Astrocyte of the cerebellum (primary cell): ENCODE data around the gene CDK5RAP3.
A peak's percentile ranks its signal among the peaks of the same experiment; 100 is the strongest.

Source experiments
- DNase-seq: peaks from one replicate; pipeline ENCODE4 v3.0.0-alpha.2; 2011; ENCODE audit warnings: low read depth
- H3K4me3 ChIP-seq: 2 replicates; pipeline ENCODE4 v1.5.1; 2011; ENCODE audit warnings: mild to moderate bottlenecking, low read depth, low read length, moderate library complexity
- in situ Hi-C: cut with HindIII; loops from 2 replicates; pipeline ENCODE4 v1.10.0; 2017; ENCODE audit warnings: low sequenced_read_pairs
- TF ChIP-seq, protein P1 (sequence below): IDR thresholded peaks from 2 replicates; pipeline ENCODE4 v1.5.1; 2012; ENCODE audit warnings: low read length, low read depth, moderate library complexity, mild to moderate bottlenecking; ENCODE audit errors: missing control alignments

CDK5RAP3 gene

DNA sequence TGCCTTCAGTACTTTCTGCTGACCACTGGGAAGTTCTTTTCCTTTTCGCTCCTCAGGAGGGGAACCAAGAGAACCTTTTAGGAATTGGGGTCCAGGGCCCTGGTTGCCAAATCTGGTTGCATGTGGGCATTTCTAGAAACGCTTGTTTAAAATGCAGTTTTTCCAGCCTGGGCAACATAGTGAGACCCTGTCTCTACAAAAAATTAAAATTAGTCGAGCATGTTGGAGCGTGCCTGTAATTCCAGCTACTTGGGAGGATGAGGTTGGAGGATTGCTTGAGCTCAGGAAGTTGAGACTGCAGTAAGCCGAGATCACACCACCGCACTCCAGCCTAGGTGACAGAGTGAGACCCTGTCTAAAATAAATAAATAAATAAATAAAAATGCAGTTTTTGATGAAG, 28.3 kb upstream of the CDK5RAP3 start:
- peak overlapping the region; percentile 52 for H3K4me3 ChIP-seq
- in situ Hi-C loops: loop anchor here (5.0 kb wide), 1 partner anchor 85 kb away; no protein-coding TSS in a partner anchor
- DNase-seq: no peak
- TF ChIP-seq, protein P1, sequence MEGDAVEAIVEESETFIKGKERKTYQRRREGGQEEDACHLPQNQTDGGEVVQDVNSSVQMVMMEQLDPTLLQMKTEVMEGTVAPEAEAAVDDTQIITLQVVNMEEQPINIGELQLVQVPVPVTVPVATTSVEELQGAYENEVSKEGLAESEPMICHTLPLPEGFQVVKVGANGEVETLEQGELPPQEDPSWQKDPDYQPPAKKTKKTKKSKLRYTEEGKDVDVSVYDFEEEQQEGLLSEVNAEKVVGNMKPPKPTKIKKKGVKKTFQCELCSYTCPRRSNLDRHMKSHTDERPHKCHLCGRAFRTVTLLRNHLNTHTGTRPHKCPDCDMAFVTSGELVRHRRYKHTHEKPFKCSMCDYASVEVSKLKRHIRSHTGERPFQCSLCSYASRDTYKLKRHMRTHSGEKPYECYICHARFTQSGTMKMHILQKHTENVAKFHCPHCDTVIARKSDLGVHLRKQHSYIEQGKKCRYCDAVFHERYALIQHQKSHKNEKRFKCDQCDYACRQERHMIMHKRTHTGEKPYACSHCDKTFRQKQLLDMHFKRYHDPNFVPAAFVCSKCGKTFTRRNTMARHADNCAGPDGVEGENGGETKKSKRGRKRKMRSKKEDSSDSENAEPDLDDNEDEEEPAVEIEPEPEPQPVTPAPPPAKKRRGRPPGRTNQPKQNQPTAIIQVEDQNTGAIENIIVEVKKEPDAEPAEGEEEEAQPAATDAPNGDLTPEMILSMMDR: no peak

DNA sequence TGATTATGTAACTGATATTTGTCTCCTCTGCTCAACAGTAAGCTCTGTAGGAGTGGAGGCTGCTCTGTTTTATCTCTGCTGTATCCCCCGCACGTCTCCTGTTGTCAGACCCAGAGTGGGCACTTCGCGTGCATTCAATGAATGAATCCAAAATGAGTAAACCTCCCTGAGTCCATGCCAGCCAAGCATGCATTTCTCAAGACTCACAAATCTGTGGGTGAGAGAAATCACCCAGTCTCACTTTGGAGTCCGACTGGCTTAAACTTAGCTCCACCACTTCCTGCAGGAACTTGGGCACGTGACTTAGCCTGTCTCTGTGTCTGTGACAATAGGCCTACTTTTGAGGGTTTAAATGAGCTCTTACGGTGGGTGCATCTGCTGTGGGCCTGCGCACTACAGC, 25.8 kb upstream of the CDK5RAP3 start:
- TF ChIP-seq, protein P1: no peak
- DNase-seq: no peak
- in situ Hi-C loops: no loop called here
- no peak overlapping the region for H3K4me3 ChIP-seq

GRCh38 chr17:47945529-47946508, 25.1 kb upstream of the CDK5RAP3 start:
- TF ChIP-seq, protein P1: no peak
- in situ Hi-C loops: no loop called here
- DNase-seq: no peak
- H3K4me3 ChIP-seq: no peak overlapping the region

GRCh38 chr17:47946516-47946915, 24.4 kb upstream of the CDK5RAP3 start:
- in situ Hi-C loops: no loop called here
- DNase-seq: no peak
- TF ChIP-seq, protein P1: no peak
- no peak overlapping the region for H3K4me3 ChIP-seq

- peak; percentile 52 for DNase-seq
- TF ChIP-seq, protein P1: peak; percentile 87
- in situ Hi-C loops: no loop called here
- no peak overlapping the region for H3K4me3 ChIP-seq
Observed at GRCh38 chr17:47946929-47947397, 23.9 kb upstream of the CDK5RAP3 start.

- H3K4me3 ChIP-seq: no peak overlapping the region
- in situ Hi-C loops: no loop called here
- TF ChIP-seq, protein P1: no peak
- DNase-seq: no peak
Observed at GRCh38 chr17:47948706-47949196, 22.2 kb upstream of the CDK5RAP3 start.
